ENCODE measurements around the gene PARP14. TPM values are rescaled to one million over a fixed set of nuclear protein-coding genes. Genes with fewer than 3 reads are reported as not detected.
A peak's percentile ranks its signal among the peaks of the same experiment; 100 is the strongest.

The PARP14 gene
- total and polyA plus RNA-seq, 2 donors (not counting 1 experiment from before 2014, with no cell fraction given), result 113 to 188 TPM

- Histone ChIP-seq H3K4me3 (ENCODE audit: control extremely low read depth in 1 of 5, extremely low read depth in 1 of 5, insufficient read depth in 1 of 5, low read depth in 2 of 5, low read length in 4 of 5) (no peak overlapping the region), H3K27me3 (replicated peaks in 1 of 4; ENCODE audit: control extremely low read depth in 1 of 4, control insufficient read depth in 3 of 4, insufficient read depth in 4 of 4, low read length in 3 of 4) (no peaks in the 10 kb centered on the region), H3K36me3 (replicated peaks in 1 of 2; ENCODE audit: control extremely low read depth in 1 of 2, control insufficient read depth in 1 of 2, extremely low read depth in 1 of 2, insufficient read depth in 2 of 2, low read length in 1 of 2) (peaks cover 3 to 21% of the 10 kb centered on the region in 2 experiments), H4K20me1 (ENCODE audit: control insufficient read depth, insufficient read depth, low read length, poor library complexity, severe bottlenecking) (no peaks in the 10 kb centered on the region), H3K27ac (ENCODE audit: low read length in 2 of 2) (peak overlapping the region in 1 of 2 donors; percentile 18), H3K79me2 (ENCODE audit: control insufficient read depth, insufficient read depth, low read length) (no peaks in the 10 kb centered on the region), H2AFZ (ENCODE audit: insufficient read depth, low read depth, low read length, poor library complexity, severe bottlenecking) (no peak overlapping the region), H3K4me2 (replicated peaks; ENCODE audit: low read depth, low read length, poor library complexity, severe bottlenecking) (no peak overlapping the region), H3K9ac (ENCODE audit: low read length) (no peak overlapping the region), H3K4me1 (ENCODE audit: control insufficient read depth in 2 of 2, insufficient read depth in 2 of 2, low read length in 2 of 2) (no peaks in the 10 kb centered on the region), H3K9me3 (ENCODE audit: control extremely low read depth in 1 of 3, control insufficient read depth in 2 of 3, insufficient read depth in 1 of 3, low read length in 2 of 3) (no peaks in the 10 kb centered on the region)
- no peak for DNase-seq
- no peak overlapping the region for H3K27ac Mint-ChIP-seq
- no peak for ATAC-seq (ENCODE audit: low read depth)
- TF ChIP-seq, protein P1, sequence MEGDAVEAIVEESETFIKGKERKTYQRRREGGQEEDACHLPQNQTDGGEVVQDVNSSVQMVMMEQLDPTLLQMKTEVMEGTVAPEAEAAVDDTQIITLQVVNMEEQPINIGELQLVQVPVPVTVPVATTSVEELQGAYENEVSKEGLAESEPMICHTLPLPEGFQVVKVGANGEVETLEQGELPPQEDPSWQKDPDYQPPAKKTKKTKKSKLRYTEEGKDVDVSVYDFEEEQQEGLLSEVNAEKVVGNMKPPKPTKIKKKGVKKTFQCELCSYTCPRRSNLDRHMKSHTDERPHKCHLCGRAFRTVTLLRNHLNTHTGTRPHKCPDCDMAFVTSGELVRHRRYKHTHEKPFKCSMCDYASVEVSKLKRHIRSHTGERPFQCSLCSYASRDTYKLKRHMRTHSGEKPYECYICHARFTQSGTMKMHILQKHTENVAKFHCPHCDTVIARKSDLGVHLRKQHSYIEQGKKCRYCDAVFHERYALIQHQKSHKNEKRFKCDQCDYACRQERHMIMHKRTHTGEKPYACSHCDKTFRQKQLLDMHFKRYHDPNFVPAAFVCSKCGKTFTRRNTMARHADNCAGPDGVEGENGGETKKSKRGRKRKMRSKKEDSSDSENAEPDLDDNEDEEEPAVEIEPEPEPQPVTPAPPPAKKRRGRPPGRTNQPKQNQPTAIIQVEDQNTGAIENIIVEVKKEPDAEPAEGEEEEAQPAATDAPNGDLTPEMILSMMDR (IDR thresholded peaks at IDR 0.05), result no peak
- no peak for TF ChIP-seq EZH2 (IDR thresholded peaks at IDR 0.05; ENCODE audit: borderline replicate concordance, insufficient read depth, low read depth, low read length, poor library complexity, severe bottlenecking)
- H3K9me3 Mint-ChIP-seq (ENCODE audit: insufficient read depth), result no peaks in the 10 kb centered on the region
- intact Hi-C loops (cut with micrococcal nuclease), result loop anchor here (5.0 kb wide), 1 partner anchor 37 kb away; no protein-coding TSS in a partner anchor
- H3K27me3 Mint-ChIP-seq, result no peaks in the 10 kb centered on the region
- ChIA-PET POLR2A (no interaction called here), CTCF (interaction anchor here (0.9 to 1.5 kb wide), 2 partner anchors 11 to 41 kb away, joined by 3 to 4 read pairs; no protein-coding TSS in a partner anchor)
- H3K4me3 Mint-ChIP-seq, result no peak overlapping the region
- peaks cover 7% of the 10 kb centered on the region for H3K4me1 Mint-ChIP-seq
These were observed 40.1 kb upstream of the PARP14 start for GRCh38 chr3:122640437-122640999.

DNA sequence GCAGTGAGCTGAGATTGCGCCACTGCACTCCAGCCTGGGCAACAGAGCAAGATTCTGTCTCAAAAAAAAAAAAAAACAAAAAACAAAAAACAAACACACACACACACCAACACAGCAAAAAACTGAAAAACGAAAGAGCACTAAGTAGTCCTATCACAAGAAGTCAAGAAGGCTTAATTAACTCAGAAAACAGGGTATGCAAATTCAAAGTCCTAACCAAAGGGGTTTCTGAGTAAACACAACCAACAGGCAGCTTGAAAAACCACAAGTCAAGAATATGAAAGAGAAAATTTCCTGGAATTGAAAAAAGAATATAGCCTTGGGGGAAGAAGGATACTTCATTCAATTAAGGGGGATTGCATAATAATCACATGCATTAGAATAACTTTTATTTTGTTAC, 37.7 kb upstream of the PARP14 start:
- H3K4me1 ChIP-seq (ENCODE audit: control insufficient read depth in 2 of 2, insufficient read depth in 2 of 2, low read length in 2 of 2), result peaks cover 7 to 15% of the 10 kb centered on the region in 2 donors
- H2AFZ ChIP-seq (ENCODE audit: insufficient read depth, low read depth, low read length, poor library complexity, severe bottlenecking), result no peak overlapping the region
- H3K36me3 ChIP-seq (replicated peaks in 1 of 2; ENCODE audit: control extremely low read depth in 1 of 2, control insufficient read depth in 1 of 2, extremely low read depth in 1 of 2, insufficient read depth in 2 of 2, low read length in 1 of 2), result no peaks in the 10 kb centered on the region
- H3K9ac ChIP-seq (ENCODE audit: low read length), result no peak overlapping the region
- no peak overlapping the region for H3K27ac ChIP-seq (ENCODE audit: low read length in 2 of 2)
- H3K9me3 ChIP-seq (ENCODE audit: control extremely low read depth in 1 of 3, control insufficient read depth in 2 of 3, insufficient read depth in 1 of 3, low read length in 2 of 3), result no peaks in the 10 kb centered on the region
- ChIA-PET POLR2A (interaction anchor here (0.7 kb wide), 1 partner anchor 50 kb away, joined by 4 read pairs; no protein-coding TSS in a partner anchor), CTCF (interaction anchor here (1.0 kb wide), 1 partner anchor 36 kb away, joined by 4 read pairs; no protein-coding TSS in a partner anchor)
- WGBS (ENCODE audit: insufficient coverage), result 83% methylated on average over 2 of the region's 2 CpGs
- H3K4me3 ChIP-seq (ENCODE audit: control extremely low read depth in 1 of 5, extremely low read depth in 1 of 5, insufficient read depth in 1 of 5, low read depth in 2 of 5, low read length in 4 of 5), result no peak overlapping the region
- no peak for DNase-seq
- Mint-ChIP-seq H3K27me3 (no peaks in the 10 kb centered on the region), H3K27ac (no peak overlapping the region), H3K9me3 (ENCODE audit: insufficient read depth) (no peaks in the 10 kb centered on the region), H3K4me3 (no peak overlapping the region), H3K4me1 (peaks cover 21% of the 10 kb centered on the region)
- no peaks in the 10 kb centered on the region for H3K27me3 ChIP-seq (replicated peaks in 1 of 4; ENCODE audit: control extremely low read depth in 1 of 4, control insufficient read depth in 3 of 4, insufficient read depth in 4 of 4, low read length in 3 of 4)
- no peak for TF ChIP-seq EZH2 (IDR thresholded peaks at IDR 0.05; ENCODE audit: borderline replicate concordance, insufficient read depth, low read depth, low read length, poor library complexity, severe bottlenecking)
- TF ChIP-seq, protein P1 (IDR thresholded peaks at IDR 0.05), result no peak
- H3K79me2 ChIP-seq (ENCODE audit: control insufficient read depth, insufficient read depth, low read length), result no peaks in the 10 kb centered on the region
- no peaks in the 10 kb centered on the region for H4K20me1 ChIP-seq (ENCODE audit: control insufficient read depth, insufficient read depth, low read length, poor library complexity, severe bottlenecking)
- H3K4me2 ChIP-seq (replicated peaks; ENCODE audit: low read depth, low read length, poor library complexity, severe bottlenecking), result no peak overlapping the region
- no peak for ATAC-seq (ENCODE audit: low read depth)
- intact Hi-C loops (cut with micrococcal nuclease), result loop anchor here (5.0 kb wide), 1 partner anchor 34 kb away; no protein-coding TSS in a partner anchor
